ENCODE measurements around the gene PLCH1.

PLCH1 gene

DNA sequence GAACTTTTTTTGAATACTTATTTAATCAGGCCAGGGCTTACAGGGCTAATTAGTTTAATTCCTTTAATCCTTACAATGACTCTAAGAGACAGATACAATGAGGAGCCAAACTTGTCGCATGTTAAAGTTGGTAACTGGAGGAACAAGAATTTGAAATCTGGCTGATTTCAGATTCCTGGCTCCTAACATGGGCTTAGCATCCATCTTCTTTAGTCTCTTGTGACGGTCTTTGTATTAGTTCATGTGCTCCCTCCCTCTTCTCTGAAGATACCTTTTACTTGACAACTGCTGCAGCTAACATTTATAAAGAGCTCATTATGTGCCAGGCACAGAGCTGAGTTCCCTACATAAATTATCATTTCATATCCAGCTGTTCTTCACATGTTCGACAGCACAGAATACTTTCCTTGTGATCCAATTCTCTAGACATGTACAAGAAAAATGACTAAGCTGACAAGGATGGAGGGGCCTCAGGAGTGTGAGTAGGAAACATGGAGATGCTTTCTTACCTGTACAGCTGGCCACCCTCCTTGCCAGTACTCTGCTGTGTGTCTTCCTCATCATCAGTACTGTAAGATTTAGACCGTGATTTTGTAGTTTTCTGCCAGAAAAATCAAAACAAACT, 244.6 kb downstream of the PLCH1 start:
- Histone ChIP-seq H3K27ac (ENCODE audit: low read depth, low read length) (no peak overlapping the region), H3K27me3 (ENCODE audit: control insufficient read depth in 1 of 2, insufficient read depth in 2 of 2, low read length in 2 of 2) (no peaks in the 10 kb centered on the region), H3K36me3 (ENCODE audit: control insufficient read depth in 1 of 2, insufficient read depth in 2 of 2, low read length in 2 of 2) (peaks cover 0 to 3% of the 10 kb centered on the region in 2 donors), H3K4me1 (ENCODE audit: control insufficient read depth in 1 of 2, insufficient read depth in 2 of 2, low read length in 2 of 2) (no peaks in the 10 kb centered on the region), H3K9me3 (ENCODE audit: control insufficient read depth in 1 of 2, low read length in 2 of 2) (no peaks in the 10 kb centered on the region), H3K4me3 (ENCODE audit: low read depth in 1 of 2, low read length in 2 of 2) (no peak overlapping the region), H3K9ac (ENCODE audit: low read depth in 1 of 2, low read length in 2 of 2) (no peak overlapping the region)

DNA sequence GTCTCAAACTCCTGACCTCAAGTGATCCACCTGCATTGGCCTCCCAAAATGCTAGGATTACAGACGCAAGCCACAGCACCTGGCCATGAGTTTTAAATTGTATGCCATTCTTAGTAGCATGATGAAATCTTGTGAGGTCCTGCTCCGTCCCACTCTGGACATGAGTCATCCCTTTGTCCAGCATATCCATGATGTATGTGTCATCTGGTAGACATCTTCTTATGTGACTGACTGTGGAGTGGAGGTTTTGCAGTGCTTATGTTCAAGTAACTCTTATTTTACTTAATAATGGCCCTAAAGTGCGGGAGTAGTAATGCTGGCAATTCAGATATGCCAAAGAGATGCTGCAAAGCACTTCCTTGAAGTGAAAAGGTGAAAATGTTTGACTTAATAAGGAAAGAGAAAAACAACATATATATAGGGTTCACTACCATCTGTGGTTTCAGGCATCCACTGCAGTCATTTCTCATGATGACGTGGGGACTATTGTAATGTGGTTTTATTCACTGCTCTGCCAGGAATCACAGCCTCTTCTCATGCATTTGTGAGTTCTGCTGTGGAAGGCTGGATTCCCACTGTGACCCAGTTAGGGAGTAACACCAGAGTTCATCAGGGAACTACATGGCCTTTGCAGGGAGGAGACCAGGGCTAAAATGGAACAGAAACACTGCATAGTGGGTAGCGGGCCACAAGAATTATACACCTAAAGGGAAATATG, 246.8 kb downstream of the PLCH1 start:
- no peak overlapping the region for H3K27ac ChIP-seq (ENCODE audit: low read depth, low read length)
- no peaks in the 10 kb centered on the region for H3K27me3 ChIP-seq (ENCODE audit: control insufficient read depth in 1 of 2, insufficient read depth in 2 of 2, low read length in 2 of 2)
- no peak overlapping the region for H3K9ac ChIP-seq (ENCODE audit: low read depth in 1 of 2, low read length in 2 of 2)
- no peaks in the 10 kb centered on the region for H3K9me3 ChIP-seq (ENCODE audit: control insufficient read depth in 1 of 2, low read length in 2 of 2)
- H3K36me3 ChIP-seq (ENCODE audit: control insufficient read depth in 1 of 2, insufficient read depth in 2 of 2, low read length in 2 of 2), result peaks cover 0 to 3% of the 10 kb centered on the region in 2 donors
- no peak overlapping the region for H3K4me3 ChIP-seq (ENCODE audit: low read depth in 1 of 2, low read length in 2 of 2)
- no peaks in the 10 kb centered on the region for H3K4me1 ChIP-seq (ENCODE audit: control insufficient read depth in 1 of 2, insufficient read depth in 2 of 2, low read length in 2 of 2)

DNA sequence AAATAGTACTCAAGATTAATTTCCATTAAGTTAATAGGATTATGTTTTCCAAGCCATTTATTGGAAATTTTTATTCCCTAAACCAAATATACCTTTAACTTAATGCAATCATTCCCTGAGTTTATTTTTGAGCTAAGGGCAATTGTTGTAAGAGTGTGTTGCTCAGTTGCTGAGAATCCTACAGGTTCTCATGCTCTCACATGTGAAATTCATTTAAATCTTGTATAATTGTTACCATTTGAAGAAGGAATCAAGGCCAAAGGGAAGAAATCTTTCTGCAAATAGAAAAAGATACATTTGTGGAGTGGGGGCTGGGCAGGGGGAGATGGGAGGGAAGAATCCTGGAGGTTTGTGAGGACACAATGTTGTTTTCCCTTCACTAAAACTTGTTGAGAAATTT, 248.7 kb downstream of the PLCH1 start:
- Histone ChIP-seq H3K9ac (ENCODE audit: low read depth in 1 of 2, low read length in 2 of 2) (no peak overlapping the region), H3K4me3 (ENCODE audit: low read depth in 1 of 2, low read length in 2 of 2) (no peak overlapping the region), H3K9me3 (ENCODE audit: control insufficient read depth in 1 of 2, low read length in 2 of 2) (no peaks in the 10 kb centered on the region), H3K27ac (ENCODE audit: low read depth, low read length) (no peak overlapping the region), H3K27me3 (ENCODE audit: control insufficient read depth in 1 of 2, insufficient read depth in 2 of 2, low read length in 2 of 2) (no peaks in the 10 kb centered on the region), H3K36me3 (ENCODE audit: control insufficient read depth in 1 of 2, insufficient read depth in 2 of 2, low read length in 2 of 2) (peaks cover 0 to 3% of the 10 kb centered on the region in 2 donors), H3K4me1 (ENCODE audit: control insufficient read depth in 1 of 2, insufficient read depth in 2 of 2, low read length in 2 of 2) (no peaks in the 10 kb centered on the region)

DNA sequence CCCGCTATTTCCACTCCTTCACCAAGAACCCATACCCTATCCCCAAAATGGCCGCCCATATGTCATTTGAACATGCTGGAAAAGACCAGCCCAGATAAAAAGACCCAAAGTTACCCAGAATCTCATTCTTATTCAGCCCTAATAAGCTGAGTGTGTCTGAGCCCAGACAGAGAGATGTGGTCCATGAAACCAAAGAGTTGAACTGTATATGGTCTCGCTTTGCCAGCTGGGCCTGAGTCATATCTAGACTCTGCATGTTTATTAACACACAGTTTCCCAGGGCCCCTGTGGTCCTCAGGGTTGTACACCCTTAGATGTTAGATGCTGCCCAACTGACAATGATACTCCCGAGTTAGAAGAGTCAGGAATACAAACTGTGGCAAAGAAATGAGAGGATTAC, 249.5 kb downstream of the PLCH1 start:
- no peaks in the 10 kb centered on the region for H3K4me1 ChIP-seq (ENCODE audit: control insufficient read depth in 1 of 2, insufficient read depth in 2 of 2, low read length in 2 of 2)
- H3K9ac ChIP-seq (ENCODE audit: low read depth in 1 of 2, low read length in 2 of 2), result no peak overlapping the region
- H3K4me3 ChIP-seq (ENCODE audit: low read depth in 1 of 2, low read length in 2 of 2), result no peak overlapping the region
- no peak overlapping the region for H3K27ac ChIP-seq (ENCODE audit: low read depth, low read length)
- H3K9me3 ChIP-seq (ENCODE audit: control insufficient read depth in 1 of 2, low read length in 2 of 2), result no peaks in the 10 kb centered on the region
- H3K36me3 ChIP-seq (ENCODE audit: control insufficient read depth in 1 of 2, insufficient read depth in 2 of 2, low read length in 2 of 2), result peaks cover 0 to 3% of the 10 kb centered on the region in 2 donors
- no peaks in the 10 kb centered on the region for H3K27me3 ChIP-seq (ENCODE audit: control insufficient read depth in 1 of 2, insufficient read depth in 2 of 2, low read length in 2 of 2)

DNA sequence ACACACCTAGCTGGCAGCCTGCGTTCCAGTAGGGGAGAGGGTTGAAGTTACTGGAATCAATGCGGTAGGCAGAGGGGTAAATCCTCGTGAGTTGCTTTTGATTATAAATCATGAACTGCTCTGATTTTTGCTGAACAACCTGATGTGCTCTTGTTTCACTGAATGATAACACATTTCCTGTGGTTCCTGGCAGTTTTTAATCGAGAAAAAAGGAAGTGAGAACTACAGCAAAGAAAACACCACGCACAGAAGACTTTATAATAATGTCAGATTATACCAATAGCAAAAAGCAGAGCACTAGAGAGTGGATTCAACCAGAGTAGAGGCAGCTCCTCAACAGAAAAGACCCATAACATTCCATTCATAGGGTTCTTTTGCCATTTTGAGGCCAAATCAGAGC, 250.5 kb downstream of the PLCH1 start:
- H3K9ac ChIP-seq (ENCODE audit: low read depth in 1 of 2, low read length in 2 of 2), result no peak overlapping the region
- H3K4me3 ChIP-seq (ENCODE audit: low read depth in 1 of 2, low read length in 2 of 2), result no peak overlapping the region
- no peaks in the 10 kb centered on the region for H3K4me1 ChIP-seq (ENCODE audit: control insufficient read depth in 1 of 2, insufficient read depth in 2 of 2, low read length in 2 of 2)
- H3K27ac ChIP-seq (ENCODE audit: low read depth, low read length), result no peak overlapping the region
- H3K27me3 ChIP-seq (ENCODE audit: control insufficient read depth in 1 of 2, insufficient read depth in 2 of 2, low read length in 2 of 2), result no peaks in the 10 kb centered on the region
- H3K36me3 ChIP-seq (ENCODE audit: control insufficient read depth in 1 of 2, insufficient read depth in 2 of 2, low read length in 2 of 2), result peaks cover 0 to 3% of the 10 kb centered on the region in 2 donors
- H3K9me3 ChIP-seq (ENCODE audit: control insufficient read depth in 1 of 2, low read length in 2 of 2), result no peaks in the 10 kb centered on the region

DNA sequence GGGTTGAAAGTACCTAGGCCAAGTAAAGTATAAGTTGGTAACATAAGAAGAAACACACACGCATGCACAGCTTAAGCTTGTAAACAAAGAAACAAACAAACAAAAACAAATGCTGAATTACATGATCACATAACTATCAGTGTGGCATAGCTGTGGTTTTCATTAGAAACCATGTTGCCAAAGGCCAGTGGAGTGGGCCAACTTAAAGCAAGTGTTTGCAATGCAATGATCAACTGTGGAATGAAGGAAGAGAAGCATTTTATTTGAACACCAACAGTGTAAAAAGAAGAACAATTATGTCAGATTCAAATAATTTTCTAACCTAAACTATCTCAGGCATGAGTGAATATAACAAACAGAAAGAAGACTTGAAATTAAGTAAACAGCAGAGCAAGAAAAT, 252.0 kb downstream of the PLCH1 start:
- Histone ChIP-seq H3K9me3 (ENCODE audit: control insufficient read depth in 1 of 2, low read length in 2 of 2) (no peaks in the 10 kb centered on the region), H3K4me3 (ENCODE audit: low read depth in 1 of 2, low read length in 2 of 2) (no peak overlapping the region), H3K36me3 (ENCODE audit: control insufficient read depth in 1 of 2, insufficient read depth in 2 of 2, low read length in 2 of 2) (no peaks in the 10 kb centered on the region), H3K9ac (ENCODE audit: low read depth in 1 of 2, low read length in 2 of 2) (no peak overlapping the region), H3K27me3 (ENCODE audit: control insufficient read depth in 1 of 2, insufficient read depth in 2 of 2, low read length in 2 of 2) (no peaks in the 10 kb centered on the region), H3K4me1 (ENCODE audit: control insufficient read depth in 1 of 2, insufficient read depth in 2 of 2, low read length in 2 of 2) (no peaks in the 10 kb centered on the region), H3K27ac (ENCODE audit: low read depth, low read length) (no peak overlapping the region)

DNA sequence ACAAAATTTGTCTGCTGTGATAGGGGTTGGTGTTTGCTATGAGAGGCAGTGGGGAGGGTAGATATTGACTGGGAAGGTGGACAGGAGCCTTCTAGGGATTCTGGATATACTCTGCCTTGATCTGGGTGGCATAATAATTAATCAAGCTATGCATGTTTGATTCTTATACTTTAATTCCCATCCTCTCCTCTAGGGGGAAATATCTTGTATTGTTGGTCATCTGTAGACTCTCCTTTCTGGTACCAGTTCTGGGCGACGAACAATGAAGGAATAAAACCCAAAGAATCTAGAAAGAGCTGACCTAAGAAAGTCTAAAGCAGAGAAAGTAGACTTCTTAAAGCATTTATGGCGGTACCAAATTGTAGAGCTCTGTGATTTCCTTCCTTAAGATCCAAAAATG, 253.2 kb downstream of the PLCH1 start:
- no peak overlapping the region for H3K4me3 ChIP-seq (ENCODE audit: low read depth in 1 of 2, low read length in 2 of 2)
- H3K27me3 ChIP-seq (ENCODE audit: control insufficient read depth in 1 of 2, insufficient read depth in 2 of 2, low read length in 2 of 2), result no peaks in the 10 kb centered on the region
- no peaks in the 10 kb centered on the region for H3K4me1 ChIP-seq (ENCODE audit: control insufficient read depth in 1 of 2, insufficient read depth in 2 of 2, low read length in 2 of 2)
- H3K36me3 ChIP-seq (ENCODE audit: control insufficient read depth in 1 of 2, insufficient read depth in 2 of 2, low read length in 2 of 2), result no peaks in the 10 kb centered on the region
- H3K27ac ChIP-seq (ENCODE audit: low read depth, low read length), result no peak overlapping the region
- H3K9ac ChIP-seq (ENCODE audit: low read depth in 1 of 2, low read length in 2 of 2), result no peak overlapping the region
- no peaks in the 10 kb centered on the region for H3K9me3 ChIP-seq (ENCODE audit: control insufficient read depth in 1 of 2, low read length in 2 of 2)

DNA sequence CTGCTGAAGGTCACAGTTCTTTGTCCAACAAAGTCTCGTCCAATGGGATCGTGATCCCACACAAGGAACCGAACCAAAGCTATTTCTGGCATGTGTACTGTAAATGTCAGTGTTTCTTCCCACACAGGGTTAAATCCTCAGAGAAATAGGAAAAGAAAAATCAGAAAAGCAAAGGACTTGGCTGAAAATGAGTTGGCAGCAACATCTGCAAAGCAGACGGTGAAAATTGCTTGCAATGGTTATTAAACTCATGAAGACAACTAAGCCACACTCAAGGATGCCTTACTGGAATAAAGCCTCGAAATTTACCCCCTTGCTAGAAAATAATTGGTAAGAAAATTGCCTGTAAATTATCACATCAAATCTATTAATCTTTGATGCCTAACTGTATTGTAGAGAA, 256.2 kb downstream of the PLCH1 start:
- Histone ChIP-seq H3K36me3 (ENCODE audit: control insufficient read depth in 1 of 2, insufficient read depth in 2 of 2, low read length in 2 of 2) (no peaks in the 10 kb centered on the region), H3K9ac (ENCODE audit: low read depth in 1 of 2, low read length in 2 of 2) (no peak overlapping the region), H3K4me1 (ENCODE audit: control insufficient read depth in 1 of 2, insufficient read depth in 2 of 2, low read length in 2 of 2) (no peaks in the 10 kb centered on the region), H3K27ac (ENCODE audit: low read depth, low read length) (no peak overlapping the region), H3K27me3 (ENCODE audit: control insufficient read depth in 1 of 2, insufficient read depth in 2 of 2, low read length in 2 of 2) (no peaks in the 10 kb centered on the region), H3K9me3 (ENCODE audit: control insufficient read depth in 1 of 2, low read length in 2 of 2) (no peaks in the 10 kb centered on the region), H3K4me3 (ENCODE audit: low read depth in 1 of 2, low read length in 2 of 2) (no peak overlapping the region)

DNA sequence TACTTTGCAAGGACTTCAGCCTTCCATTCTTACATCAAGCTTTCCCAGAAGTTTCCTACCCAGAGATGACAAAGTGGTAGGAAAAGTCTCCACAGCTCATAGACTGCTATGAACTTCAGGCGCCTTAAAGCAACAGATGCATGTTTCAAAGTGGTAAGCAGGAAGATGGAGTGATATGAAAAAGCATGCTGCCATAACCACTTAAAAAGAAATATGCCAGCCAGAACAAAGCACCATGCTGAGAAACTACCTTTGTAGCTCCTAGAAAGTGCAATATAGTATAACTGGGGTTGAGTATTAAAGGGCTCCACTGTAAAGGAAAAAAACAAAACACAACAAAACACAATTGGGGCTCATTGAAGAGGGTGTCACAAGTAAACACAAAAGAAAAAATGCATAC, 259.0 kb downstream of the PLCH1 start:
- H3K9me3 ChIP-seq (ENCODE audit: control insufficient read depth in 1 of 2, low read length in 2 of 2), result no peaks in the 10 kb centered on the region
- H3K27me3 ChIP-seq (ENCODE audit: control insufficient read depth in 1 of 2, insufficient read depth in 2 of 2, low read length in 2 of 2), result no peaks in the 10 kb centered on the region
- H3K27ac ChIP-seq (ENCODE audit: low read depth, low read length), result no peak overlapping the region
- H3K4me1 ChIP-seq (ENCODE audit: control insufficient read depth in 1 of 2, insufficient read depth in 2 of 2, low read length in 2 of 2), result no peaks in the 10 kb centered on the region
- no peak overlapping the region for H3K9ac ChIP-seq (ENCODE audit: low read depth in 1 of 2, low read length in 2 of 2)
- H3K36me3 ChIP-seq (ENCODE audit: control insufficient read depth in 1 of 2, insufficient read depth in 2 of 2, low read length in 2 of 2), result peaks cover 7 to 8% of the 10 kb centered on the region in 2 donors
- H3K4me3 ChIP-seq (ENCODE audit: low read depth in 1 of 2, low read length in 2 of 2), result no peak overlapping the region

DNA sequence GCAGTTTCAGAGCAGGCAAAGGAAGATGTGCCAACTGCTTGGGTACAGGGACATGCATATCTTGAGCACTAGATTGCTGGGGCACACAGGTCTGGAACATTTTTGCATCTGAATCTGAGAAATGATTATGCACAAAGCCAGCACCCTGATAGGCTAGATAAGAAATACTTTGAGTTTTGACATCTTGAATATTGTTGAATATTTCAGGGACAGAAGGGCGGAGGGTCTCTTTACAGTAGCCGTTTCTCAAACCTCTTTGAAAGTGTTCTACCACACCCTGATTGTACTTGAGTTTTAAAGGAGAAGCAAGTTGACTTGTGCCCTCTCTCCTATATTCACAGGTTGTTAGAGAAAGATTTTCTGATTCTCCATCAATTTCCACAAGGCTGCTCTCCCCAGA, 263.3 kb downstream of the PLCH1 start:
- no peak overlapping the region for H3K4me3 ChIP-seq (ENCODE audit: low read depth in 1 of 2, low read length in 2 of 2)
- H3K9ac ChIP-seq (ENCODE audit: low read depth in 1 of 2, low read length in 2 of 2), result no peak overlapping the region
- H3K27ac ChIP-seq (ENCODE audit: low read depth, low read length), result no peak overlapping the region
- H3K4me1 ChIP-seq (ENCODE audit: control insufficient read depth in 1 of 2, insufficient read depth in 2 of 2, low read length in 2 of 2), result no peaks in the 10 kb centered on the region
- peaks cover 7 to 8% of the 10 kb centered on the region in 2 donors for H3K36me3 ChIP-seq (ENCODE audit: control insufficient read depth in 1 of 2, insufficient read depth in 2 of 2, low read length in 2 of 2)
- H3K27me3 ChIP-seq (ENCODE audit: control insufficient read depth in 1 of 2, insufficient read depth in 2 of 2, low read length in 2 of 2), result no peaks in the 10 kb centered on the region
- no peaks in the 10 kb centered on the region for H3K9me3 ChIP-seq (ENCODE audit: control insufficient read depth in 1 of 2, low read length in 2 of 2)

Data from duodenal mucosa (tissue), 2 donors.